Vagina (tissue), 2 donors: ENCODE measurements around the gene METTL23.

ENCODE experiments used
- POLR2A ChIP-seq, 2 donors: fragments of 450-650 bp; IDR thresholded peaks; one replicate each; pipeline ENCODE4 v1.6.1; 2017; ENCODE audit warnings: antibody characterized with exemption in 2 of 2, mild to moderate bottlenecking in 2 of 2, moderate library complexity in 2 of 2
- POLR2AphosphoS5 ChIP-seq, 2 donors: sonication (generic); formaldehyde crosslinking; IDR thresholded peaks; one replicate each; pipeline ENCODE4 v1.9.0; 2017; ENCODE audit warnings: antibody characterized with exemption in 2 of 2, mild to moderate bottlenecking in 2 of 2, low read depth in 1 of 2; ENCODE audit not compliant: insufficient read depth in 1 of 2
- TF ChIP-seq, protein P1 (sequence below), 3 experiments: fragments of 450-650 bp in 2 of 3; fragments of 200-600 bp in 1 of 3; sonication (generic) in 1 of 3; IDR thresholded peaks; one replicate each; pipeline ENCODE4 v1.5.1; 2017 to 2019; ENCODE audit warnings: antibody characterized with exemption in 3 of 3, mild to moderate bottlenecking in 2 of 3, moderate library complexity in 2 of 3

DNA sequence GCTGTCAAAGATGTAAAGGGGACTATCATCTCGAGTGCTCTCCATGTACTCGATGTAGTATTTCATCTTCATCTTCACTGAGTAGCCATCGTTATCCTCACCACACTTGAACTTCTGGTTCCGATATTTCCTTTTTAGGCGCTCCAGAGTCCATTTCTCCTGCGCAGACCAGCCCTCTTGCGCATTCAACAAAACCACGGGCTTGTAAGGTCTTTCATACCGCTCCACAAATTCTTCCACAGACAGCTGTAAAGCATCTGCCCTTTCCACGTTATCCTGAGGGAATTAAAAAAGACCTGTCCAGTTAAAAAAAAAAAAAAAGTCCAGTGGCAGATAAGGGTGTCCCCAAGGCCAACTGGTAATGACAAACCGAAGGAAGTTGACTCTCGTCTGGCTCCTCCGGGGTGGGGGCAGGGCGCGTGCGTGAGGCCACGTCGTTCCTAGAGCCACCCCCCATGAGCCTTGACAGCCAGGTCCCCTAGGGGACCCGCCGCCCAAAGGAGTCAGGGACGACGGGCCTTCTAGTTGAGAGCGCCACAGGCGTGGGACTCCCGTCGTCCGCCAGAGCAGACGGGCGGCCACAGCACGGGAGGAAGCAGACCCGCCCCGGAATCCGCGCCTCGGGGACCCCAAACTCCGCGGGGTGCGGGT, 934 bp upstream of the METTL23 start:
- TF ChIP-seq, protein P1, sequence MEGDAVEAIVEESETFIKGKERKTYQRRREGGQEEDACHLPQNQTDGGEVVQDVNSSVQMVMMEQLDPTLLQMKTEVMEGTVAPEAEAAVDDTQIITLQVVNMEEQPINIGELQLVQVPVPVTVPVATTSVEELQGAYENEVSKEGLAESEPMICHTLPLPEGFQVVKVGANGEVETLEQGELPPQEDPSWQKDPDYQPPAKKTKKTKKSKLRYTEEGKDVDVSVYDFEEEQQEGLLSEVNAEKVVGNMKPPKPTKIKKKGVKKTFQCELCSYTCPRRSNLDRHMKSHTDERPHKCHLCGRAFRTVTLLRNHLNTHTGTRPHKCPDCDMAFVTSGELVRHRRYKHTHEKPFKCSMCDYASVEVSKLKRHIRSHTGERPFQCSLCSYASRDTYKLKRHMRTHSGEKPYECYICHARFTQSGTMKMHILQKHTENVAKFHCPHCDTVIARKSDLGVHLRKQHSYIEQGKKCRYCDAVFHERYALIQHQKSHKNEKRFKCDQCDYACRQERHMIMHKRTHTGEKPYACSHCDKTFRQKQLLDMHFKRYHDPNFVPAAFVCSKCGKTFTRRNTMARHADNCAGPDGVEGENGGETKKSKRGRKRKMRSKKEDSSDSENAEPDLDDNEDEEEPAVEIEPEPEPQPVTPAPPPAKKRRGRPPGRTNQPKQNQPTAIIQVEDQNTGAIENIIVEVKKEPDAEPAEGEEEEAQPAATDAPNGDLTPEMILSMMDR (IDR thresholded peaks at IDR 0.05), result no peak
- peak in 1 of 2 donors; percentile 44 for TF ChIP-seq POLR2AphosphoS5 (IDR thresholded peaks at IDR 0.05; ENCODE audit: insufficient read depth in 1 of 2, low read depth in 1 of 2)
- TF ChIP-seq POLR2A (IDR thresholded peaks at IDR 0.05), result no peak
